Measurements from ENCODE around the gene LILRA2. TPM values are rescaled to one million over a fixed set of nuclear protein-coding genes. Genes with fewer than 3 reads are reported as not detected.
"Not testable (repeated sequence)": the region's sequence is repeated elsewhere in the genome, so short reads cannot be mapped to it uniquely, and the experiment has no call there.

LILRA2 gene
- total RNA-seq, 1 donor from 2014 or later, result not detected

GRCh38 chr19:54571715-54572615 is 1.6 kb upstream of the LILRA2 start:
- not testable (repeated sequence) for DNase-seq (ENCODE audit: low read depth in 2 of 2)

- no peak for DNase-seq (ENCODE audit: low read depth in 2 of 2)
Observed at GRCh38 chr19:54572696-54573311, 786 bp upstream of the LILRA2 start.

- DNase-seq (ENCODE audit: low read depth in 2 of 2), result no peak
Observed at GRCh38 chr19:54574051-54574450, 461 bp downstream of the LILRA2 start.

- no peak for DNase-seq (ENCODE audit: low read depth in 2 of 2)
Observed at GRCh38 chr19:54574527-54575056, 1.0 kb downstream of the LILRA2 start.

- DNase-seq (ENCODE audit: low read depth in 2 of 2), result not testable (repeated sequence)
Observed at GRCh38 chr19:54575205-54575604, 1.6 kb downstream of the LILRA2 start.

- no peak for DNase-seq (ENCODE audit: low read depth in 2 of 2)
Observed at GRCh38 chr19:54576411-54576976, 2.9 kb downstream of the LILRA2 start.

- DNase-seq (ENCODE audit: low read depth in 2 of 2), result no peak
Observed at GRCh38 chr19:54577334-54577733, 3.7 kb downstream of the LILRA2 start.

GRCh38 chr19:54578268-54578667 is 4.7 kb downstream of the LILRA2 start:
- not testable (repeated sequence) for DNase-seq (ENCODE audit: low read depth in 2 of 2)

GRCh38 chr19:54586397-54586796 is 12.8 kb downstream of the LILRA2 start:
- no peak for DNase-seq (ENCODE audit: low read depth in 2 of 2)

- DNase-seq (ENCODE audit: low read depth in 2 of 2), result no peak
Observed at GRCh38 chr19:54587026-54587425, 13.4 kb downstream of the LILRA2 start.

GRCh38 chr19:54593445-54593844 is 19.9 kb downstream of the LILRA2 start, which contains the start of gene LILRA1:
TSS of gene LILRA1 (plus strand) at chr19:54593632. CDS start at chr19:54594245, 613 bp downstream.
- DNase-seq (ENCODE audit: low read depth in 2 of 2), result not testable (repeated sequence)

GRCh38 chr19:54593931-54594626 is 20.5 kb downstream of the LILRA2 start:
- DNase-seq (ENCODE audit: low read depth in 2 of 2), result not testable (repeated sequence)

- no peak for DNase-seq (ENCODE audit: low read depth in 2 of 2)
Observed at GRCh38 chr19:54594737-54595136, 21.1 kb downstream of the LILRA2 start.

- DNase-seq (ENCODE audit: low read depth in 2 of 2), result not testable (repeated sequence)
Observed at GRCh38 chr19:54595680-54596436, 22.3 kb downstream of the LILRA2 start.

GRCh38 chr19:54600212-54600611 is 26.6 kb downstream of the LILRA2 start:
- no peak for DNase-seq (ENCODE audit: low read depth in 2 of 2)

- DNase-seq (ENCODE audit: low read depth in 2 of 2), result no peak
Observed at GRCh38 chr19:54606230-54606629, 32.6 kb downstream of the LILRA2 start.

GRCh38 chr19:54606891-54607784 is 33.5 kb downstream of the LILRA2 start:
- DNase-seq (ENCODE audit: low read depth in 2 of 2), result no peak

- no peak for DNase-seq (ENCODE audit: low read depth in 2 of 2)
Observed at GRCh38 chr19:54607785-54608150, 34.2 kb downstream of the LILRA2 start.

- no peak for DNase-seq (ENCODE audit: low read depth in 2 of 2)
Observed at GRCh38 chr19:54608205-54608604, 34.6 kb downstream of the LILRA2 start.

- no peak for DNase-seq (ENCODE audit: low read depth in 2 of 2)
Observed at GRCh38 chr19:54608792-54609191, 35.2 kb downstream of the LILRA2 start.

Data from dermis microvascular lymphatic vessel endothelial cell (primary cell).